Measurements from ENCODE around the gene LPP. TPM values are rescaled to one million over a fixed set of nuclear protein-coding genes. Genes with fewer than 3 reads are reported as not detected.

Gene LPP
- total and polyA plus RNA-seq, 9 of the 15 experiments (the other 6 are each of a cell fraction or from before 2014, with no cell fraction given), result 0.07 to 0.18 TPM; not detected in 7

DNA sequence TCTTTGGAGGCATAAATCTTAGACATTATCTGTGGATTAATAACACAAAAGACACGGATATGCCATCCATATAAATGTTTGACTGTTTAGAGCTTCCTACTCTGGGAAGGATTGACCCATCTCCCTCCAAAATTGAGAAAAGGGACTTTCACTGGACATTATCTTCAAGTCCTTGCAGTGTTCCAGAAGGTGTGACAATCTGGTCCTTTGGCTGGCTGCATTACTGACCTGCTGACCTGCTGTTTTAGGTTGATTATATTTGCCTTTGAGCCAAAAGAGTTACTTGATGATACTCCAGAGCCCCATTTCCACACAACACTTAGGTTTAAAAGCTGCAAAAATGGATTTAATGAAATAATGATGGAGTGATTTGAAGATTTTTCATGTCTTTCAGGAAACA lies 504.6 kb downstream of the LPP start (continued):
- no peak for TF ChIP-seq MCM5 (IDR thresholded peaks at IDR 0.05; ENCODE audit: low read depth)
- no peak for TF ChIP-seq YY1 (IDR thresholded peaks at IDR 0.05; ENCODE audit: borderline replicate concordance in 1 of 3, control insufficient read depth in 1 of 3, extremely low read depth in 1 of 3, insufficient read depth in 3 of 3, insufficient read length in 1 of 3, insufficient replicate concordance in 2 of 3, low read depth in 1 of 3, low read length in 2 of 3)
- TF ChIP-seq CCAR2 (IDR thresholded peaks at IDR 0.05; ENCODE audit: low read depth, low read length), result no peak
- TF ChIP-seq ZNF76 (CRISPR knock-in tag; IDR thresholded peaks at IDR 0.05; ENCODE audit: borderline replicate concordance), result no peak
- TF ChIP-seq E2F3 (CRISPR knock-in tag; IDR thresholded peaks at IDR 0.05), result no peak
- TF ChIP-seq LCOR (CRISPR knock-in tag; IDR thresholded peaks at IDR 0.05), result no peak
- no peak for TF ChIP-seq MAZ (CRISPR knock-in tag; conservative IDR thresholded peaks at IDR 0.05 in 1 of 2, IDR thresholded peaks at IDR 0.05 in 1 of 2)
- no peak for TF ChIP-seq SAFB2 (IDR thresholded peaks at IDR 0.05; ENCODE audit: borderline replicate concordance, low read depth, low read length, severe bottlenecking)
- TF ChIP-seq SMAD1 (IDR thresholded peaks at IDR 0.05; ENCODE audit: low read depth, low read length, partially characterized antibody), result no peak

GRCh38 chr3:188659449-188660090 lies 505.6 kb downstream of the LPP start:
- no peaks in the 10 kb centered on the region for H4K20me1 ChIP-seq (replicated peaks; ENCODE audit: control insufficient read depth, insufficient read depth, low read length)
- no peak overlapping the region for H3K9ac ChIP-seq (ENCODE audit: insufficient read depth in 1 of 2, low read depth in 2 of 2, low read length in 2 of 2)
- no peaks in the 10 kb centered on the region for H3K4me1 ChIP-seq (replicated peaks in 1 of 2; ENCODE audit: control insufficient read depth in 2 of 2, insufficient read depth in 2 of 2, low read length in 2 of 2)
- H3K4me2 ChIP-seq (ENCODE audit: insufficient read depth, low read length), result no peak overlapping the region
- intact Hi-C loops (cut with micrococcal nuclease) (no loop called here), in situ Hi-C loops (cut with MboI) (no loop called here)
- no peaks in the 10 kb centered on the region for H3K36me3 ChIP-seq (ENCODE audit: control insufficient read depth, insufficient read depth, low read length)
- no peak overlapping the region for H2AFZ ChIP-seq (ENCODE audit: low read depth, low read length)
- H3K79me2 ChIP-seq (ENCODE audit: control insufficient read depth, insufficient read depth, low read length), result no peaks in the 10 kb centered on the region
- DNase-seq (ENCODE audit: extremely low read depth in 1 of 4, low spot score in 3 of 4), result no peak
- ChIA-PET CTCF (ENCODE audit: low intra/inter-chr PET ratio) (no interaction called here), POLR2A (no interaction called here)
- H3K27me3 ChIP-seq (ENCODE audit: control insufficient read depth in 2 of 2, insufficient read depth in 2 of 2, low read length in 2 of 2), result no peaks in the 10 kb centered on the region
- no peak overlapping the region for H3K4me3 ChIP-seq
- no peak for ATAC-seq
- no peaks in the 10 kb centered on the region for H3K9me3 ChIP-seq (replicated peaks; ENCODE audit: control insufficient read depth, insufficient read depth, low read depth, low read length)
- FAIRE-seq, result no peak
- no peak overlapping the region for H3K27ac ChIP-seq (ENCODE audit: extremely low read depth, low read depth, low read length)
- no peaks in the 10 kb centered on the region for H3K9me1 ChIP-seq (ENCODE audit: control insufficient read depth, insufficient read depth, low read length)
- BruUV-seq (replicated peaks), result no TSS peak
- WGBS (ENCODE audit: insufficient coverage, low coverage, missing lambda C conversion rate), result 0% methylated on average over 5 of the region's 5 CpGs
- TF ChIP-seq, protein P1, sequence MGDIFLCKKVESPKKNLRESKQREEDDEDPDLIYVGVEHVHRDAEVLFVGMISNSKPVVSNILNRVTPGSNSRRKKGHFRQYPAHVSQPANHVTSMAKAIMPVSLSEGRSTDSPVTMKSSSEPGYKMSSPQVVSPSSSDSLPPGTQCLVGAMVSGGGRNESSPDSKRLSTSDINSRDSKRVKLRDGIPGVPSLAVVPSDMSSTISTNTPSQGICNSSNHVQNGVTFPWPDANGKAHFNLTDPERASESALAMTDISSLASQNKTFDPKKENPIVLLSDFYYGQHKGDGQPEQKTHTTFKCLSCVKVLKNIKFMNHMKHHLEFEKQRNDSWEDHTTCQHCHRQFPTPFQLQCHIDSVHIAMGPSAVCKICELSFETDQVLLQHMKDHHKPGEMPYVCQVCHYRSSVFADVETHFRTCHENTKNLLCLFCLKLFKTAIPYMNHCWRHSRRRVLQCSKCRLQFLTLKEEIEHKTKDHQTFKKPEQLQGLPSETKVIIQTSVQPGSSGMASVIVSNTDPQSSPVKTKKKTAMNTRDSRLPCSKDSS (IDR thresholded peaks at IDR 0.05; ENCODE audit: low read depth, partially characterized antibody), result no peak
- TF ChIP-seq, protein P2, sequence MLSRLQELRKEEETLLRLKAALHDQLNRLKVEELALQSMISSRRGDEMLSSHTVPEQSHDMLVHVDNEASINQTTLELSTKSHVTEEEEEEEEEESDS (CRISPR knock-in tag; IDR thresholded peaks at IDR 0.05), result no peak
- no peak for TF ChIP-seq TAF15 (IDR thresholded peaks at IDR 0.05; ENCODE audit: low read depth, low read length)
- TF ChIP-seq NR2C2 (CRISPR knock-in tag; IDR thresholded peaks at IDR 0.05), result no peak
- no peak for TF ChIP-seq NR2C2 (tag; IDR thresholded peaks at IDR 0.05)
- no peak for TF ChIP-seq ZNF23 (CRISPR knock-in tag; IDR thresholded peaks at IDR 0.05)
- no peak for TF ChIP-seq KHSRP (IDR thresholded peaks at IDR 0.05)
- TF ChIP-seq CCNT2 (IDR thresholded peaks at IDR 0.05; ENCODE audit: borderline replicate concordance, extremely low read depth, insufficient read length, low read depth, low read length), result no peak
- no peak for TF ChIP-seq MEF2A (IDR thresholded peaks at IDR 0.05; ENCODE audit: control insufficient read depth, low read depth, low read length)
- TF ChIP-seq NFRKB (IDR thresholded peaks at IDR 0.05; ENCODE audit: low read depth), result no peak
- TF ChIP-seq GABPB1 (CRISPR knock-in tag; IDR thresholded peaks at IDR 0.05), result no peak
- TF ChIP-seq ZNF311 (CRISPR knock-in tag; IDR thresholded peaks at IDR 0.05), result no peak

Data from K562 (cell line).